Fibroblast of skin of left quadriceps (primary cell): ENCODE data around the gene HELT.
A peak's percentile ranks its signal among the peaks of the same experiment; 100 is the strongest.
"Not testable (repeated sequence)": the region's sequence is repeated elsewhere in the genome, so short reads cannot be mapped to it uniquely, and the experiment has no call there.

Source experiments
- DNase-seq, 2 experiments: peaks; one replicate each; pipeline ENCODE4 v3.0.0-alpha.2; 2013; ENCODE audit warnings: low read depth in 2 of 2

HELT gene

GRCh38 chr4:185036019-185036418 lies 17.7 kb downstream of the HELT start:
- no peak for DNase-seq

GRCh38 chr4:185036842-185037241 lies 18.6 kb downstream of the HELT start:
- DNase-seq, result no peak

GRCh38 chr4:185039508-185040273 lies 21.4 kb downstream of the HELT start:
- peak; percentile 27 to 32 for DNase-seq

- DNase-seq, result no peak
Observed at GRCh38 chr4:185040523-185040922, 22.2 kb downstream of the HELT start.

GRCh38 chr4:185050286-185050685 lies 32.0 kb downstream of the HELT start:
- DNase-seq, result not testable (repeated sequence)

GRCh38 chr4:185051283-185051682 lies 33.0 kb downstream of the HELT start:
- not testable (repeated sequence) for DNase-seq

- DNase-seq, result no peak
Observed at GRCh38 chr4:185053746-185054145, 35.5 kb downstream of the HELT start.

GRCh38 chr4:185054272-185054671 lies 36.0 kb downstream of the HELT start:
- DNase-seq, result no peak

GRCh38 chr4:185054886-185055285 lies 36.6 kb downstream of the HELT start:
- DNase-seq, result no peak

- DNase-seq, result no peak
Observed at GRCh38 chr4:185061610-185062009, 43.3 kb downstream of the HELT start.

GRCh38 chr4:185062606-185063005 lies 44.3 kb downstream of the HELT start:
- no peak for DNase-seq

GRCh38 chr4:185066179-185066578 lies 47.9 kb downstream of the HELT start:
- DNase-seq, result no peak

GRCh38 chr4:185068837-185069236 lies 50.5 kb downstream of the HELT start:
- DNase-seq, result no peak
